ENCODE measurements around the gene SEPTIN12. TPM values are rescaled to one million over a fixed set of nuclear protein-coding genes. Genes with fewer than 3 reads are reported as not detected.

The SEPTIN12 gene
- total and polyA plus RNA-seq, 3 experiments from 2014 or later = not detected

DNA sequence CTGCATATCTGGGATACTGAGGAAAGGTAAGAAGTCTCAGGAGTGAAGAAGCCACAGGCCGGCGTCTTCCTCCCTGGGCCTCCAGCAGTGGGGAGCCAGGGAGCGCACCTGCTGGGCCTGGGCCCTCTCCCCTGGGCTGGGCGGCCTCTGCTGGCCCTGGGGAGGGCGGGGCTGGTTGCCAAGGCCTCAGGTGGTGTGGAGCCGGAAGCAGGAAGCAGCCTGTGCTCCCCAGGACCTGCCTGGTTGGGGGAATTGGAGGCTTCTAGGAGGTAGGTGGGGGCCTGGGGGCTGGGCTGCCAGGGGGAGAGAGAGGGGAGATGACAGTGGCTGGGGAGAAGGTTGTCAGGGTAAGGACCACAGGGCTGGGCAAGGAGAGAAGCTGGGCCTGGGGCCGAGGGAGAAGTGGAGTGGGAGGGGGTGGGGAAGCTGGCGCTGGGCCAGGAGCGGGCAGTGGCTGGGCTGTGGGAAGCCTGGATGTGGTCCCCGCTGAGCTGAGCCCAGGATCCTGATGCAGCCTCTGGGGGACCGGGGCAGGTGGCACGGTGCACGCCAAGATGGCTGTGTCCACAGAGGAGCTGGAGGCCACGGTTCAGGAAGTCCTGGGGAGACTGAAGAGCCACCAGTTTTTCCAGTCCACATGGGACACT lies 7.2 kb upstream of the SEPTIN12 start, which contains the start of gene SMIM22:
TSS of gene SMIM22 (plus strand) at position 189 of the 647 bp plus-strand sequence. CDS start at position 555, 366 bp downstream.
- peaks cover 0 to 2% (median 0%) of the 10 kb centered on the region in 3 donors for H3K36me3 Mint-ChIP-seq
- H3K27ac ChIP-seq (ENCODE audit: low read depth, low read length) = no peak within 1 kb of the TSS
- ChIA-PET CTCF (no interaction called here), POLR2A (no interaction called here)
- no peaks in the 10 kb centered on the region for H3K36me3 ChIP-seq (ENCODE audit: insufficient read depth, low read length)
- no peak within 1 kb of the TSS for H3K27ac Mint-ChIP-seq
- H3K4me3 ChIP-seq (ENCODE audit: low read length) = no peak within 1 kb of the TSS
- H3K4me1 Mint-ChIP-seq = no peaks in the 10 kb centered on the region
- H3K27me3 Mint-ChIP-seq = peaks cover 0 to 3% of the 10 kb centered on the region in 2 donors
- no peak within 1 kb of the TSS for H3K4me3 Mint-ChIP-seq
- no peaks in the 10 kb centered on the region for H3K9me3 Mint-ChIP-seq
- H3K27me3 ChIP-seq (ENCODE audit: insufficient read depth, low read length, poor library complexity, severe bottlenecking) = no peaks in the 10 kb centered on the region
- no peak for DNase-seq
- no peaks in the 10 kb centered on the region for H3K4me1 ChIP-seq (ENCODE audit: insufficient read depth, low read length)
- H3K9me3 ChIP-seq (ENCODE audit: low read length) = no peaks in the 10 kb centered on the region

DNA sequence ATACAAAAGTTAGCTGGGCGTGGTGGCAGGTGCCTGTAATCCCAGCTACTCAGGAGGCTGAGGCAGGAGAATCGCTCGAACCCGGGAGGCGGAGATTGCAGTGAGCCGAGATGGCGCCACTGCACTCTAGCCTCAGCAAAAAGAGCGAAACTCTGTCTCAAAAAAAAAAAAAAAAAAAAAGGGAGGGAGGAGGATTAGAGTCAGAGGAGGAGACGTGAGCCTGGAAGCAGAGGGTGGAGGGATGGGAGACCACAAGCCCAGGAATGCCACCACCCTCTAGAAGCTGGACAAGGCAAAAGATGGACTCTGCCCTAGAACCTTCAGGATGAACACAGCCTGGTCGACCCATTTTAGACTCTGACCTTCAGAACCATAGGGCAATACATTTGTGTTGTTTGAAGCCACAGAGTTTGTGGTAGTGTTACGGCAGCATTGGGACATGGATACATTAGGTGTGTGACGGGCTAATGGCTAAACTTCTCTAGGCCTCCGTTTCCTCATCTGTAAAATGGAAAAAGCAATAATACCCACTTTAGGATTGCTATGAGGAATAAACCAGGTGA lies 4.9 kb upstream of the SEPTIN12 start:
- CTCF ChIA-PET = no interaction called here
- DNase-seq = no peak
- Histone ChIP-seq H3K4me3 (ENCODE audit: low read length) (no peak overlapping the region), H3K27ac (ENCODE audit: low read depth, low read length) (no peak overlapping the region), H3K9me3 (ENCODE audit: low read length) (no peaks in the 10 kb centered on the region), H3K4me1 (ENCODE audit: insufficient read depth, low read length) (no peaks in the 10 kb centered on the region), H3K36me3 (ENCODE audit: insufficient read depth, low read length) (no peaks in the 10 kb centered on the region), H3K27me3 (ENCODE audit: insufficient read depth, low read length, poor library complexity, severe bottlenecking) (no peaks in the 10 kb centered on the region)
- Mint-ChIP-seq H3K27ac (no peak overlapping the region), H3K9me3 (no peaks in the 10 kb centered on the region), H3K4me3 (no peak overlapping the region), H3K27me3 (peaks cover 0 to 3% of the 10 kb centered on the region in 2 donors), H3K4me1 (peaks cover 0 to 2% (median 0%) of the 10 kb centered on the region in 3 donors), H3K36me3 (peaks cover 0 to 2% (median 0%) of the 10 kb centered on the region in 3 donors)
- POLR2A ChIA-PET = no interaction called here

DNA sequence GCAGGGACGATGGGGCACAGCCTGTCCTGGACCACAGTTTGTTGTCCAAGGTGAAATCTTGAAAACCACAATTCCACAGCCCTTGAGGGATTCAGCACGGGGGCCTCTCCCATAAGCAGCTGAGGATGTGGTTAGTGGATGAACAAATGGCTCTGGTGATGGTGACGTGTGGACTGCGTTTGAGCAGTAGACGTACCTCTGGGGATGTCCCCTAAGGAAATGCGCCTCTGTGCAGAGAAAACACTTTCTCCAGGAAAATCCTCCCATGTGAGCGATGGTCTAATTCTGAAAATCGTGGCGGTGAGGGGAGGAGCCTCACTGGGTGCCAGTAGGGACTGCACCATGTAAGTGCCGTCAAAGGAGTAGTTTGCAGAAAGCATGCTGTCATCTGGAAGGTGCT lies 2.7 kb upstream of the SEPTIN12 start:
- no peak overlapping the region for H3K27ac Mint-ChIP-seq
- DNase-seq = no peak
- no peaks in the 10 kb centered on the region for H3K36me3 ChIP-seq (ENCODE audit: insufficient read depth, low read length)
- H3K27me3 Mint-ChIP-seq = peaks cover 0 to 3% of the 10 kb centered on the region in 2 donors
- ChIA-PET POLR2A (no interaction called here), CTCF (interaction anchor here (1.1 kb wide), 1 partner anchor 13 kb away, joined by 3 read pairs; no protein-coding TSS in a partner anchor)
- H3K4me1 ChIP-seq (ENCODE audit: insufficient read depth, low read length) = no peaks in the 10 kb centered on the region
- no peak overlapping the region for H3K4me3 ChIP-seq (ENCODE audit: low read length)
- H3K27ac ChIP-seq (ENCODE audit: low read depth, low read length) = no peak overlapping the region
- H3K4me1 Mint-ChIP-seq = peaks cover 0 to 2% (median 0%) of the 10 kb centered on the region in 3 donors
- H3K9me3 ChIP-seq (ENCODE audit: low read length) = no peaks in the 10 kb centered on the region
- no peaks in the 10 kb centered on the region for H3K36me3 Mint-ChIP-seq
- H3K4me3 Mint-ChIP-seq = no peak overlapping the region
- no peaks in the 10 kb centered on the region for H3K27me3 ChIP-seq (ENCODE audit: insufficient read depth, low read length, poor library complexity, severe bottlenecking)
- H3K9me3 Mint-ChIP-seq = no peaks in the 10 kb centered on the region

DNA sequence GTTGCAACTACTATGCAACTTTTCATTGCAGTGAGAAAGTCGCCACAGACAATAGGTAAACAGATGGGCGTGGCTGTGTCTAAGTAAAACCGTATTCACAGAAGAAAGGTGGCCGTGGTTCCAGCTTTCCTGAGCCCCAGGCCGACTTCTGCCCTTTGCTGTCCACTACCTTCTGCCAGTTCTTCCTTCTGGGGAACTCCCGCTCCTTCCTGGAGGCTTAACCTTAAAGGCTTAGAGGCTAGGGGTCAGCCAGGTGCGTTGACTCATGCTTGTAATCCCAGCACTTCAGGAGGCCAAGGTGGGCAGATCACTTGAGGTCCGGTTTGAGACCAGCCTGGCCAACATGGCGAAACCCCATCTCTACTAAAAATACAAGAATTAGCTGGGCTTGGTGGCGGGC lies 2.1 kb upstream of the SEPTIN12 start:
- POLR2A ChIA-PET = no interaction called here

DNA sequence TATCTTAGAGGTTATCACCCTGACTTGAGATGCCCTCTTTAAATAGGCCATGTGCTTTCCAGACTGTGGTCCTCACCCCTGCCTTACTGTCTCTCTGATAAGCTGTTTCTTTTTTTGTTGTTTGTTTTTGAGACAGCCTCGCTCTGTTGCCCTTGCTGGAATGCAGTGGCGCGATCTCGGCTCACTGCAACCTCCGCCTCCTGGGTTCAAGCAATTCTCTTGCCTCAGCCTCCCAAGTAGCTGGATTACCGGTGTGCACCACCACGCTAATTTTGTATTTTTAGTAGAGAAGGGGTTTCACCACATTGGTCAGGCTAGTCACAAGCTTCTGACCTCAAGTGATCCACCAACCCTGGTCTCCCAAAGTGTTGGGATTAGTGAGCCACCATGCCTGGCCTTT lies 765 bp upstream of the SEPTIN12 start:
- no peak overlapping the region for H3K4me3 Mint-ChIP-seq
- no peaks in the 10 kb centered on the region for H3K9me3 Mint-ChIP-seq
- POLR2A ChIA-PET = no interaction called here

More for the DNA sequence above, 2.1 kb upstream of the SEPTIN12 start:
- DNase-seq = no peak
- Histone ChIP-seq H3K27me3 (ENCODE audit: insufficient read depth, low read length, poor library complexity, severe bottlenecking) (no peaks in the 10 kb centered on the region), H3K4me3 (ENCODE audit: low read length) (no peak overlapping the region), H3K4me1 (ENCODE audit: insufficient read depth, low read length) (no peaks in the 10 kb centered on the region), H3K27ac (ENCODE audit: low read depth, low read length) (no peak overlapping the region), H3K36me3 (ENCODE audit: insufficient read depth, low read length) (no peaks in the 10 kb centered on the region), H3K9me3 (ENCODE audit: low read length) (no peaks in the 10 kb centered on the region)
- no peaks in the 10 kb centered on the region for H3K36me3 Mint-ChIP-seq
- H3K4me3 Mint-ChIP-seq = no peak overlapping the region
- peaks cover 0 to 3% of the 10 kb centered on the region in 2 donors for H3K27me3 Mint-ChIP-seq
- no peaks in the 10 kb centered on the region for H3K9me3 Mint-ChIP-seq
- CTCF ChIA-PET = interaction anchor here (1.1 kb wide), 1 partner anchor 14 kb away, joined by 3 read pairs; no protein-coding TSS in a partner anchor
- no peak overlapping the region for H3K27ac Mint-ChIP-seq
- peaks cover 0 to 2% (median 0%) of the 10 kb centered on the region in 3 donors for H3K4me1 Mint-ChIP-seq

DNA sequence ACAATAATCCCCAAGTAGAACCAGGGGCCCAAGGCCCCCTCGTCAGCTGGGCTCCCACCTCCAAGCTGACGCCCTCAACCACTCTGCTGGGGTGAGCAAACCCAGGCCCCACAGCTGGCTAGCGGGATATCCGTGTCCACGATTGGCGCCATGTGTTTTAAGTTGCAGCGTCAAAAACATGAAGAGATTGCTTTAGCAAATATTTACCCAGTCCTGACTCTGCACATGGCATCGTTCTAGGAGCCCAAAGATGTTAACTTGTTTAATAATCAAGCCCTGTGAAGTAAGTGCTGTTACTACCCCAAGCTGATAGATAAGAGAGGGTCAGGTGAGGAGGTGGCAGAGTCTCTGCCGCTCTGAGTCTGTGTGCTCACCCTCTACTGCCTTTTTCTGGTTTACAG lies 344 bp upstream of the SEPTIN12 start:
- Histone ChIP-seq H3K4me1 (ENCODE audit: insufficient read depth, low read length) (no peaks in the 10 kb centered on the region), H3K9me3 (ENCODE audit: low read length) (no peaks in the 10 kb centered on the region), H3K4me3 (ENCODE audit: low read length) (no peak overlapping the region), H3K36me3 (ENCODE audit: insufficient read depth, low read length) (no peaks in the 10 kb centered on the region), H3K27me3 (ENCODE audit: insufficient read depth, low read length, poor library complexity, severe bottlenecking) (no peaks in the 10 kb centered on the region), H3K27ac (ENCODE audit: low read depth, low read length) (no peak overlapping the region)
- POLR2A ChIA-PET = no interaction called here
- H3K4me1 Mint-ChIP-seq = peaks cover 0 to 2% (median 0%) of the 10 kb centered on the region in 3 donors
- H3K4me3 Mint-ChIP-seq = no peak overlapping the region
- peaks cover 0 to 3% of the 10 kb centered on the region in 2 donors for H3K27me3 Mint-ChIP-seq
- DNase-seq = no peak
- CTCF ChIA-PET = interaction anchor here (0.6 kb wide), 1 partner anchor 85 kb away, joined by 3 read pairs; no protein-coding TSS in a partner anchor
- no peaks in the 10 kb centered on the region for H3K9me3 Mint-ChIP-seq
- H3K27ac Mint-ChIP-seq = peak overlapping the region in 2 of 8 donors; percentile 11 to 21
- H3K36me3 Mint-ChIP-seq = no peaks in the 10 kb centered on the region

More for the DNA sequence above, 765 bp upstream of the SEPTIN12 start:
- Histone ChIP-seq H3K4me3 (ENCODE audit: low read length) (no peak overlapping the region), H3K36me3 (ENCODE audit: insufficient read depth, low read length) (no peaks in the 10 kb centered on the region), H3K27ac (ENCODE audit: low read depth, low read length) (no peak overlapping the region), H3K9me3 (ENCODE audit: low read length) (no peaks in the 10 kb centered on the region), H3K27me3 (ENCODE audit: insufficient read depth, low read length, poor library complexity, severe bottlenecking) (no peaks in the 10 kb centered on the region), H3K4me1 (ENCODE audit: insufficient read depth, low read length) (no peaks in the 10 kb centered on the region)
- Mint-ChIP-seq H3K4me1 (peaks cover 0 to 2% (median 0%) of the 10 kb centered on the region in 3 donors), H3K27me3 (peaks cover 0 to 3% of the 10 kb centered on the region in 2 donors), H3K27ac (peak overlapping the region in 2 of 8 donors; percentile 11 to 21), H3K36me3 (no peaks in the 10 kb centered on the region)
- CTCF ChIA-PET = interaction anchor here (0.6 kb wide), 1 partner anchor 85 kb away, joined by 3 read pairs; no protein-coding TSS in a partner anchor
- DNase-seq = no peak

DNA sequence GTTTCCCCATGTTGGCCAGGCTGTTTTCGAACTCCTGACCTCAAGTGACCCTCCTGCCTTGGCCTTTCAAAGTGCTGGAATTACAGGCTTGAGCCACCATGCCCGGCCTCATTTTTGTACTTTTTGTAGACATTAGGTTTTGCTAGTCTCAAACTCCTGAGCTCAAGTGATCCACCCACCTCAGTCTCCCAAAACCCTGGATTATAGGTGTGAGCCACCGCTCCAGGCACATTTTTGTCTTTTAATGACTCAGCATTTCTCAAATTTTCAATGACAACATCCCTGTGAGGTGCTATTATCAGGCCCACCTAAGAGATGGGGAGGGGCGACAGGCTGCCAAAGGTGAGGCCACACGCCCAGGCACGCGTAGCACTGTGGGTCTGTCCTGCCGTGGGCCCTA lies 1.1 kb downstream of the SEPTIN12 start:
- Mint-ChIP-seq H3K27ac (peak overlapping the region in 1 of 8 donors; percentile 22), H3K27me3 (peaks cover 0 to 3% of the 10 kb centered on the region in 2 donors), H3K4me1 (peaks cover 0 to 2% (median 0%) of the 10 kb centered on the region in 3 donors), H3K9me3 (no peaks in the 10 kb centered on the region), H3K36me3 (no peaks in the 10 kb centered on the region), H3K4me3 (no peak overlapping the region)
- DNase-seq = no peak
- Histone ChIP-seq H3K36me3 (ENCODE audit: insufficient read depth, low read length) (no peaks in the 10 kb centered on the region), H3K4me1 (ENCODE audit: insufficient read depth, low read length) (no peaks in the 10 kb centered on the region), H3K27me3 (ENCODE audit: insufficient read depth, low read length, poor library complexity, severe bottlenecking) (no peaks in the 10 kb centered on the region), H3K4me3 (ENCODE audit: low read length) (no peak overlapping the region), H3K9me3 (ENCODE audit: low read length) (no peaks in the 10 kb centered on the region), H3K27ac (ENCODE audit: low read depth, low read length) (no peak overlapping the region)
- POLR2A ChIA-PET = no interaction called here
- CTCF ChIA-PET = no interaction called here

DNA sequence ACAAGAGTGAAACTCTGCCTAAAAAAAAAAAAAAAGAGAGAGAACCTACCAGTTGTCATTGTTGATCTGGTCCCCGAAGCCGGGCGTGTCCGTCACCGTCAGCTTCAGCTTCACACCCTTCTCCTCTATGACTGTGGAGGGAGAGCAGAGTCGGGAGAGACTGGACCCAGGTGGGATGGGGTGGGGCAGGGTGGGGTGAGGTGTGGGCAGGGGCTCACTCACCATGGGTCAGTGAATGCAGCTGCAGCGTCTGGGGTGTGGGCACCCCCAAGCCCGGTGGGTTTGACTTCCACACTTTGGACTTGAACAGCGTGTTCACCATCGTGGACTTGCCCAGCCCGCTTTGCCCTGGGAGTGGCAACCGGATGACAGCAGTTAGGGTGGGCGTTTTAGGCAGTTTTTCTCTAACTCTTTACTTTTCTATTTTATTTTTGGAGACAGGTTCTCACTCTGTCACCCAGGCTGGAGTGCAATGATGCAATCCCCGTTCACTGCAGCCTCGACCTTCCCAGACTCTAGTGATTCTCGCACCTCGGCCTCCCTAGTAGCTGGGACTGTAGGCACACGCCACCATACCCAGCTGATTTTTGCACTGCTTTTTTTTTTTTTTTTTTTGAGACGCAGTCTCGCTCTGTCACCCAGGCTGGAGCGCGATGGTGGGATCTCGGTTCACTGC lies 2.2 kb downstream of the SEPTIN12 start:
- Histone ChIP-seq H3K9me3 (ENCODE audit: low read length) (no peaks in the 10 kb centered on the region), H3K27me3 (ENCODE audit: insufficient read depth, low read length, poor library complexity, severe bottlenecking) (no peaks in the 10 kb centered on the region), H3K4me1 (ENCODE audit: insufficient read depth, low read length) (no peaks in the 10 kb centered on the region), H3K27ac (ENCODE audit: low read depth, low read length) (no peak overlapping the region), H3K36me3 (ENCODE audit: insufficient read depth, low read length) (no peaks in the 10 kb centered on the region), H3K4me3 (ENCODE audit: low read length) (no peak overlapping the region)
- no peak for DNase-seq
- Mint-ChIP-seq H3K27me3 (peaks cover 0 to under 1% of the 10 kb centered on the region in 2 donors), H3K4me3 (no peak overlapping the region), H3K4me1 (peaks cover 0 to 2% (median 0%) of the 10 kb centered on the region in 3 donors), H3K27ac (no peak overlapping the region), H3K36me3 (no peaks in the 10 kb centered on the region), H3K9me3 (no peaks in the 10 kb centered on the region)
- POLR2A ChIA-PET = no interaction called here
- CTCF ChIA-PET = no interaction called here
